OCI-LY7 (cell line): ENCODE data around the gene SPNS1. TPM values are rescaled to one million over a fixed set of nuclear protein-coding genes. Genes with fewer than 3 reads are reported as not detected.
"Not testable (repeated sequence)": the region's sequence is repeated elsewhere in the genome, so short reads cannot be mapped to it uniquely, and the experiment has no call there.

ENCODE experiments used
- BruUV-seq: library from RNA; stranded (reverse); fragments of 400-500 nt; replicated peaks from 2 replicates; lab custom pipeline; 2021; lab: Mats Ljungman, UMichigan
- CTCF ChIA-PET: fragments of 300-600 bp; sonication (Branson Sonifier 250); formaldehyde crosslinking; loops from one replicate; lab custom pipeline; 2022; ENCODE audit warnings: antibody characterized with exemption; ENCODE audit not compliant: unreplicated experiment; lab: Charles Lee
- POLR2A ChIA-PET: fragments of 300-600 bp; sonication (Branson Sonifier 250); formaldehyde crosslinking; loops from one replicate; lab custom pipeline; 2022; ENCODE audit warnings: antibody characterized with exemption; lab: Charles Lee
- DNase-seq: peaks from one replicate; pipeline ENCODE4 v3.0.0-alpha.2; 2015; ENCODE audit warnings: low spot score
- H2AFZ ChIP-seq: fragments of 200-600 bp; sonication (generic), shearing (Covaris generic); 2 replicates; pipeline ENCODE4 v1.6.1; 2014; ENCODE audit warnings: mild to moderate bottlenecking, antibody characterized with exemption, low read length, moderate library complexity
- H3K27ac ChIP-seq: fragments of 200-600 bp; sonication (generic); 2 replicates; pipeline ENCODE4 v1.5.1; 2014; ENCODE audit warnings: mixed run types, low read depth, mild to moderate bottlenecking, moderate library complexity, low read length, inconsistent platforms; ENCODE audit not compliant: poor library complexity, severe bottlenecking
- H3K36me3 ChIP-seq: fragments of 200-600 bp; sonication (generic); 2 replicates; pipeline ENCODE4 v1.6.1; 2014; ENCODE audit warnings: mild to moderate bottlenecking, antibody characterized with exemption, low read length, moderate library complexity, mixed read lengths; ENCODE audit not compliant: insufficient read depth
- H3K4me1 ChIP-seq: fragments of 200-600 bp; sonication (generic); 2 replicates; pipeline ENCODE4 v1.5.1; 2014; ENCODE audit warnings: mild to moderate bottlenecking, low read length; ENCODE audit not compliant: insufficient read depth, poor library complexity, severe bottlenecking
- H3K4me2 ChIP-seq: fragments of 200-600 bp; sonication (generic); 2 replicates; pipeline ENCODE4 v1.6.1; 2014; ENCODE audit warnings: mild to moderate bottlenecking, low read length
- H3K4me3 ChIP-seq: fragments of 200-600 bp; sonication (generic); 2 replicates; pipeline ENCODE4 v1.5.1; 2014; ENCODE audit warnings: mild to moderate bottlenecking, low read depth, low read length; ENCODE audit not compliant: poor library complexity, severe bottlenecking
- H3K79me2 ChIP-seq: fragments of 200-600 bp; sonication (generic); 2 replicates; pipeline ENCODE4 v1.6.1; 2016; ENCODE audit warnings: low read depth, mild to moderate bottlenecking, low read length, moderate library complexity, mixed read lengths; ENCODE audit not compliant: insufficient read depth
- H3K9me2 ChIP-seq: fragments of 200-600 bp; sonication (generic); 2 replicates; pipeline ENCODE4 v1.6.1; 2016; ENCODE audit warnings: mild to moderate bottlenecking, low read length, mixed read lengths; ENCODE audit not compliant: insufficient read depth
- H3K9me3 ChIP-seq: fragments of 200-600 bp; sonication (generic); 2 replicates; pipeline ENCODE4 v1.6.1; 2014; ENCODE audit warnings: mild to moderate bottlenecking, mixed run types, low read length, mixed read lengths
- H4K20me1 ChIP-seq: fragments of 200-600 bp; sonication (generic); 2 replicates; pipeline ENCODE4 v1.6.1; 2014; ENCODE audit warnings: mild to moderate bottlenecking, antibody characterized with exemption, low read length, moderate library complexity, mixed read lengths; ENCODE audit not compliant: insufficient read depth
- CTCF ChIP-seq: fragments of 200-600 bp; sonication (generic); conservative IDR thresholded peaks from 2 replicates; pipeline ENCODE4 v1.5.1; 2014; ENCODE audit warnings: mild to moderate bottlenecking, antibody characterized with exemption, low read length, moderate library complexity, mixed read lengths
- EZH2phosphoT487 ChIP-seq: fragments of 200-600 bp; sonication (generic); IDR thresholded peaks from 2 replicates; pipeline ENCODE4 v1.6.1; 2018; ENCODE audit warnings: low read depth, borderline replicate concordance, mild to moderate bottlenecking, mixed run types, antibody characterized with exemption, low read length, moderate library complexity, mixed read lengths
- intact Hi-C: fragments of 100-400 bp; cut with micrococcal nuclease; formaldehyde crosslinking; loops from one replicate; pipeline ENCODE4 v1.10.0; 2022; ENCODE audit not compliant: unreplicated experiment
- total RNA-seq, 2 experiments: library from RNA; depleted of rRNA in 1 of 2; stranded (reverse); fragments of >200 nt in 1 of 2; shearing (Covaris generic) in 1 of 2; gene quantifications; 2 replicates each; pipeline ENCODE4 v1.2.3, GENCODE V29; 2014 to 2022

SPNS1 gene
- total RNA-seq, 2 experiments from 2014 or later: 20.1 to 20.4 TPM

GRCh38 chr16:28937222-28937876 is 37.2 kb upstream of the SPNS1 start:
- H3K9me3 ChIP-seq: no peaks in the 10 kb centered on the region
- peaks cover 32% of the 10 kb centered on the region for H3K4me1 ChIP-seq
- H3K27ac ChIP-seq: no peak overlapping the region
- H3K79me2 ChIP-seq: peaks cover 18% of the 10 kb centered on the region; the same call in 1 of the 2 replicates
- no peak overlapping the region for H3K4me2 ChIP-seq
- no peak for TF ChIP-seq CTCF
- TF ChIP-seq EZH2phosphoT487: no peak
- POLR2A ChIA-PET: interaction anchor here (1.0 kb wide), 1 partner anchor 8 kb away, joined by 13 read pairs; no protein-coding TSS in a partner anchor
- BruUV-seq: no TSS peak
- no peaks in the 10 kb centered on the region for H4K20me1 ChIP-seq
- no peaks in the 10 kb centered on the region for H3K9me2 ChIP-seq
- H3K4me3 ChIP-seq: no peak overlapping the region
- H2AFZ ChIP-seq: no peak overlapping the region
- CTCF ChIA-PET: no interaction called here
- DNase-seq: no peak
- peaks cover 63% of the 10 kb centered on the region for H3K36me3 ChIP-seq
- intact Hi-C loops: no loop called here

GRCh38 chr16:28938721-28939120 is 35.9 kb upstream of the SPNS1 start:
- H3K36me3 ChIP-seq: peaks cover 58% of the 10 kb centered on the region
- H3K27ac ChIP-seq: no peak overlapping the region
- CTCF ChIA-PET: no interaction called here
- POLR2A ChIA-PET: no interaction called here
- no peak overlapping the region for H3K4me3 ChIP-seq
- TF ChIP-seq CTCF (no peak), EZH2phosphoT487 (no peak)
- intact Hi-C loops: no loop called here
- peaks cover 20% of the 10 kb centered on the region for H3K4me1 ChIP-seq
- no peak for DNase-seq
- no TSS peak for BruUV-seq
- H3K4me2 ChIP-seq: no peak overlapping the region
- peaks cover 6% of the 10 kb centered on the region; the same call in 1 of the 2 replicates for H3K79me2 ChIP-seq
- H2AFZ ChIP-seq: no peak overlapping the region
- no peaks in the 10 kb centered on the region for H3K9me3 ChIP-seq
- no peaks in the 10 kb centered on the region for H4K20me1 ChIP-seq
- H3K9me2 ChIP-seq: no peaks in the 10 kb centered on the region

GRCh38 chr16:28939825-28940224 is 34.8 kb upstream of the SPNS1 start:
- intact Hi-C loops: not testable (repeated sequence)
- POLR2A ChIA-PET: interaction anchor here (0.6 kb wide), 1 partner anchor 28 kb away, joined by 5 read pairs; no protein-coding TSS in a partner anchor

More at GRCh38 chr16:28939825-28940224, 34.8 kb upstream of the SPNS1 start:
- H3K79me2 ChIP-seq, H3K4me2 ChIP-seq, DNase-seq, H3K9me3 ChIP-seq, BruUV-seq, H3K9me2 ChIP-seq, H3K4me3 ChIP-seq, H2AFZ ChIP-seq, CTCF ChIA-PET, H4K20me1 ChIP-seq, H3K27ac ChIP-seq: not testable (repeated sequence)
- peaks cover 23% of the 10 kb centered on the region for H3K4me1 ChIP-seq
- H3K36me3 ChIP-seq: peaks cover 48% of the 10 kb centered on the region
